Duodenal mucosa (tissue), 2 donors: ENCODE results near the gene PHGDH.

Source experiments
- H3K27ac ChIP-seq: one replicate; pipeline ENCODE4 v1.7.0; 2013; ENCODE audit warnings: low read depth, low read length
- H3K27me3 ChIP-seq, 2 donors: one replicate each; pipeline ENCODE4 v1.7.0; 2013; ENCODE audit warnings: low read length in 2 of 2, control low read depth in 1 of 2; ENCODE audit not compliant: insufficient read depth in 2 of 2, control insufficient read depth in 1 of 2
- H3K36me3 ChIP-seq, 2 donors: one replicate each; pipeline ENCODE4 v1.7.0; 2013; ENCODE audit warnings: low read length in 2 of 2, control low read depth in 1 of 2; ENCODE audit not compliant: insufficient read depth in 2 of 2, control insufficient read depth in 1 of 2
- H3K4me1 ChIP-seq, 2 donors: one replicate each; pipeline ENCODE4 v1.7.0; 2013; ENCODE audit warnings: low read length in 2 of 2, control low read depth in 1 of 2; ENCODE audit not compliant: insufficient read depth in 2 of 2, control insufficient read depth in 1 of 2
- H3K4me3 ChIP-seq, 2 donors: one replicate each; pipeline ENCODE4 v1.7.0; 2013; ENCODE audit warnings: low read length in 2 of 2, low read depth in 1 of 2
- H3K9ac ChIP-seq, 2 donors: one replicate each; pipeline ENCODE4 v1.7.0; 2013; ENCODE audit warnings: low read length in 2 of 2, low read depth in 1 of 2
- H3K9me3 ChIP-seq, 2 donors: one replicate each; pipeline ENCODE4 v1.7.0; 2013; ENCODE audit warnings: low read length in 2 of 2, control low read depth in 1 of 2; ENCODE audit not compliant: control insufficient read depth in 1 of 2

PHGDH gene

DNA sequence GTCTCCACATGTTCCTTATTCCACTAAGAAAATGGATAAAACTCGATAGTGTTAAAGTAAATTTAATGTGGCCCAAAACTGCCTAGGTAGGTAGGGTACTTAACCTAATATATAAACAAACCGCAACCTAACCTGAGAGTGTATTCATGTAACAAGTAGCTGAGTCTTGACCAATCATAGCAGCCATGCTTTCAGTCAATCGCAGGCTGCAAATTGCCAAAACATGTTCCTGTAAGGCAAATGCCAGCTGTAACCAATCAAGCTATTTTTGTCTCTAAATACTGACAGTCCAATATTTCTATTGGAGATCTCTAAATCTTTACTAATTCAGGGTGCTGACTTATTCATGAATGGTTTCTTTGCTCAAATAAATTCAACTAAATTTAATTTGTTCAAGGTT is 60.0 kb downstream of the PHGDH start:
- no peak overlapping the region for H3K4me3 ChIP-seq
- H3K27me3 ChIP-seq: no peaks in the 10 kb centered on the region
- no peaks in the 10 kb centered on the region for H3K36me3 ChIP-seq
- peaks cover 44 to 53% of the 10 kb centered on the region in 2 donors for H3K4me1 ChIP-seq
- no peak overlapping the region for H3K9ac ChIP-seq
- H3K9me3 ChIP-seq: no peaks in the 10 kb centered on the region
- H3K27ac ChIP-seq: no peak overlapping the region

DNA sequence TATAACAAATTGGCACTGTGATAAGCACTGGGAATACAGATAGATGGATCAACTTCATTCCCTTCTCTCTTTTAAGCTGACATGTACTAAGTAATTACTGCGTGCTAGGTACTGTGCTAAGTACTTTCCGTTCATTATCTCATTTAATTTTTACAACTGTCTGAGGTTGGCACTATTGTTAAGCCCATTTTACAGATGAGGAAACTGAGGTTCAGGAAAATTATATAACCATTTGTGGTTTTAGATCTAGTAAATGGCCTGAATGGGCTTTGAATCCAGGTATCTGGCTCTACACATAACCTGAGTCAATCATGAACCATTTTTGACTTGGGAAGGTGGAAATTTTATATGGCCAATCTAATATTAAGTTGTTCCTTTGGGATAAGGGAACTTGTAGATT is 60.6 kb downstream of the PHGDH start:
- Histone ChIP-seq H3K27me3 (no peaks in the 10 kb centered on the region), H3K27ac (no peak overlapping the region), H3K4me1 (peaks cover 44 to 53% of the 10 kb centered on the region in 2 donors), H3K36me3 (no peaks in the 10 kb centered on the region), H3K9ac (no peak overlapping the region), H3K4me3 (no peak overlapping the region), H3K9me3 (no peaks in the 10 kb centered on the region)

- Histone ChIP-seq H3K36me3 (no peaks in the 10 kb centered on the region), H3K4me3 (peak overlapping the region in 1 of 2 donors; percentile 4), H3K27me3 (no peaks in the 10 kb centered on the region), H3K27ac (peak overlapping the region; percentile 34), H3K4me1 (peaks cover 44 to 53% of the 10 kb centered on the region in 2 donors), H3K9ac (peak overlapping the region in 1 of 2 donors; percentile 54), H3K9me3 (no peaks in the 10 kb centered on the region)
Measured at GRCh38 chr1:119773711-119774241, 62.0 kb downstream of the PHGDH start.

- Histone ChIP-seq H3K9ac (peak overlapping the region in 1 of 2 donors; percentile 23), H3K4me1 (peaks cover 39 to 49% of the 10 kb centered on the region in 2 donors), H3K27me3 (no peaks in the 10 kb centered on the region), H3K27ac (peak overlapping the region; percentile 64), H3K4me3 (no peak overlapping the region), H3K36me3 (no peaks in the 10 kb centered on the region), H3K9me3 (no peaks in the 10 kb centered on the region)
Measured at GRCh38 chr1:119774746-119775490, 63.2 kb downstream of the PHGDH start.

DNA sequence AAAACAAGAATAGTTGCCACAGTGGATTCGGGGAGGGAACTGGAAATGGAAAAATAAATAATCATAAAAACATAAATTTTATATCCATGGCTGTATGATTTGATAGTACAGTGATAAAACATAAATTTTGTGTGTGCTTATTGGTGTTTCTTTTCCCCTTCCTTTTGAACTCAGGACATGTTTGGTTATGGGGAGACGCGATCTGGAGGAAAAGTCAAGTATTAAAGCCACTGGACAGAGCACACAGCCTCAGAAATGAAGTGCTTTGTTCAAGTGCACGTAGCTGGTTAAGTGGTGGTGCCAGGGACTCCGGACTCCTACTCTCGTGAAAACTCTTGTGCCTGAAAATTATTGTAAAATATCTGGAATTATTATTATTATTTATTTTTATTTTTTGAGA is 66.6 kb downstream of the PHGDH start:
- Histone ChIP-seq H3K36me3 (no peaks in the 10 kb centered on the region), H3K27ac (no peak overlapping the region), H3K9me3 (no peaks in the 10 kb centered on the region), H3K9ac (no peak overlapping the region), H3K4me3 (no peak overlapping the region), H3K27me3 (no peaks in the 10 kb centered on the region), H3K4me1 (peaks cover 27 to 54% of the 10 kb centered on the region in 2 donors)

- Histone ChIP-seq H3K27ac (no peak overlapping the region), H3K9ac (no peak overlapping the region), H3K36me3 (no peaks in the 10 kb centered on the region), H3K4me1 (peaks cover 24 to 53% of the 10 kb centered on the region in 2 donors), H3K27me3 (no peaks in the 10 kb centered on the region), H3K9me3 (no peaks in the 10 kb centered on the region), H3K4me3 (no peak overlapping the region)
Measured at GRCh38 chr1:119778886-119779560, 67.3 kb downstream of the PHGDH start.

GRCh38 chr1:119779869-119780356 is 68.2 kb downstream of the PHGDH start:
- H3K27me3 ChIP-seq: no peaks in the 10 kb centered on the region
- no peaks in the 10 kb centered on the region for H3K36me3 ChIP-seq
- H3K9me3 ChIP-seq: no peaks in the 10 kb centered on the region
- H3K4me1 ChIP-seq: peaks cover 26 to 53% of the 10 kb centered on the region in 2 donors
- peak overlapping the region; percentile 48 to 61 for H3K4me3 ChIP-seq
- H3K9ac ChIP-seq: peak overlapping the region; percentile 9 to 45
- H3K27ac ChIP-seq: no peak overlapping the region

DNA sequence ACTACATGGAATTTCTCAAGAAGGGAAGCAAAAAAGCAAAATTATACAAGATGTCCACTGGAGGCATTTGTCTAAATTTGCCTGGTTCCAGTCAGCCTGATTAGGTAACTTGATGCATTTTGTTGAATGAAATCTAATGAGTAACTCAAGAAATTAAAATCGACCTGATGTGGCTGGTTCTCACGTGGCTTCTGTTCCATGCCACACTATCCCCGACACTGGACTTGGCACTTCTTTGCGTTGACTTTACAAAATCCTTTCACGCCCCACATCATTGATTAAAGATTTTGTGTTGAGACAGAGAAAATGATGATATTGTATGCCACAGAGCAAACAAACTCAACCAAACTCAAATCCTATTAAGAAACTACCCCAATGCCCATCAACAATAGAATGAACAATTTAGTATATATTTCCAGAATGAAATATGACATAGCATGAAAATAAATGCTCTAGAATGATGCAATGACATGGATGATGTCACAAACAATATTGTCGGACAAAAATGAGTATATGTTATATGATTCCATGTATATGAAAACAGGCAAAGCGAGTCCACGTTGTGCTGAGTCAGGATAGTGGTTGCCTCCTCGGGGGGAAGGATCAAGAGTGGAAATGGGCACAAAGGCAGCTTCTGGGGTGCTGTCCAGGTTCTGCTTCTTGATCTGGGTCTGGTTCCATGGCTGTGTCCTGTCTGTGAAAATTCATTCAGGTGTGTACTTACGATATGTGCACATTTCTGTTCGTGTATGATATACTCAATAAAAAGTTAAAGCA is 69.9 kb downstream of the PHGDH start:
- H3K9me3 ChIP-seq: no peaks in the 10 kb centered on the region
- no peaks in the 10 kb centered on the region for H3K27me3 ChIP-seq
- peaks cover 20 to 51% of the 10 kb centered on the region in 2 donors for H3K4me1 ChIP-seq
- no peak overlapping the region for H3K4me3 ChIP-seq
- H3K9ac ChIP-seq: no peak overlapping the region
- no peaks in the 10 kb centered on the region for H3K36me3 ChIP-seq
- H3K27ac ChIP-seq: no peak overlapping the region

DNA sequence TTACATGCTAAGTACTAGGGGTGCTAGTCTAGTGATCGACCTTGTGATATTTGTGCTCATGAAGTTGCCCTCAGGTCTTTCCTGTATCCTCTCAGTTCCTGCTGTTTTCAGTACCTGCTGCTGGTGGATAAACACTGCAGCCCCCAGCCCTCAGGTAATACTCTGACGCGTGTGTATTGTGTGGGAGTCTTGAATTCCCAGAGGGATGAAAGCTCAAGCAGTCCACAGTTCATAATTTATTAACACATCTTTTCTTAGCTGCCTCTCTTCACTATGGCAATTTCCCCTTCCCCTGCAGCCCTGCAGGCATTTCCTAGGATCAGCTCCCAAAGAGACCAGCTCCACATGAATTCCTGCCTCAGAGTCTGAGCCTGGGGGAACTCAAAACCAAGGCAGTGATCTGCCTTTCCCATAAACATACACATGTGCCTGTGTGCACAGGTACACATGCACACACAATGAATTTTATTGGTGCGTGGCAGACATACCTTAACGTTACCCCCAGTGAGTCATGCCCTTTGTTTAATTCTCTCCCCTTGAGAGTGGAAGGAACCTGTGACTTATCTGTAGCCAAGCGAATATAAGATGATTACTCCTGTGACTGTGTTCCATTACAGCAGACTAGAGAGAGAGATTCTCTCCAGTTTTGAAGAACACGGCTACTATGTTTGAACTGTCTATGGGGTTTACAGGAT is 71.0 kb downstream of the PHGDH start:
- Histone ChIP-seq H3K27me3 (no peaks in the 10 kb centered on the region), H3K4me1 (peaks cover 20 to 57% of the 10 kb centered on the region in 2 donors), H3K27ac (no peak overlapping the region), H3K9ac (no peak overlapping the region), H3K4me3 (no peak overlapping the region), H3K9me3 (no peaks in the 10 kb centered on the region), H3K36me3 (no peaks in the 10 kb centered on the region)
